H1 (cell line): ENCODE results near the gene CMTM1. TPM values are rescaled to one million over a fixed set of nuclear protein-coding genes. Genes with fewer than 3 reads are reported as not detected.

Experiments
- CTCF ChIA-PET: fragments of 300-600 bp; sonication (Branson Sonifier 250); formaldehyde crosslinking; loops from one replicate; lab custom pipeline; 2021; ENCODE audit not compliant: partially characterized antibody; lab: Charles Lee
- POLR2A ChIA-PET: fragments of 300-600 bp; sonication (Branson Sonifier 250); formaldehyde crosslinking; loops from one replicate; lab custom pipeline; 2021; ENCODE audit warnings: inconsistent platforms; ENCODE audit not compliant: partially characterized antibody; lab: Charles Lee
- DNase-seq, 2 experiments: peaks; one replicate each; pipeline versions ENCODE4 v3.0.0 to v3.0.0-alpha.2; 2010 to 2022; ENCODE audit warnings: low spot score in 2 of 2, low read depth in 1 of 2, mixed read lengths in 1 of 2
- FAIRE-seq: peaks from 2 replicates; lab custom pipeline; 2011; peaks lifted over from hg19 to GRCh38; lab: Jason Lieb, UNC
- H2AFZ ChIP-seq: 2 replicates; pipeline ENCODE4 v1.8.1; 2012; ENCODE audit warnings: low read length, inconsistent platforms
- H2AK5ac ChIP-seq: 2 replicates; pipeline ENCODE4 v1.6.1; 2013; ENCODE audit warnings: low read depth, low read length
- H2BK120ac ChIP-seq: replicated peaks from 2 replicates; pipeline ENCODE3; 2013; ENCODE audit warnings: low read depth, low read length, inconsistent platforms
- H2BK12ac ChIP-seq: 2 replicates; pipeline ENCODE4 v1.6.1; 2013; ENCODE audit warnings: low read depth, low read length
- H2BK15ac ChIP-seq: 2 replicates; pipeline ENCODE4 v1.6.1; 2013; ENCODE audit warnings: low read length
- H2BK20ac ChIP-seq: 2 replicates; pipeline ENCODE4 v1.6.1; 2013; ENCODE audit warnings: low read length
- H2BK5ac ChIP-seq: 2 replicates; pipeline ENCODE4 v1.6.1; 2013; ENCODE audit warnings: low read depth, low read length
- H3K14ac ChIP-seq: 2 replicates; pipeline ENCODE4 v1.6.1; 2013; ENCODE audit warnings: inconsistent platforms; ENCODE audit not compliant: insufficient read length
- H3K18ac ChIP-seq: 2 replicates; pipeline ENCODE4 v1.6.1; 2013; ENCODE audit warnings: low read length; ENCODE audit errors: extremely low read depth
- H3K23ac ChIP-seq: 2 replicates; pipeline ENCODE4 v1.6.1; 2013; ENCODE audit warnings: inconsistent platforms; ENCODE audit not compliant: insufficient read length
- H3K23me2 ChIP-seq: 2 replicates; pipeline ENCODE4 v1.6.1; 2013; ENCODE audit warnings: low read depth, low read length
- H3K27ac ChIP-seq: 2 replicates; pipeline ENCODE4 v1.6.1; 2011; ENCODE audit warnings: low read depth, low read length, inconsistent platforms
- H3K27me3 ChIP-seq, 4 experiments: replicated peaks in 1 of 4; 1 replicate in 1 of 4; 2 replicates in 3 of 4; pipeline versions ENCODE4 v1.6.1 to v1.8.1; 2011 to 2013; ENCODE audit warnings: low read length in 3 of 4, mild to moderate bottlenecking in 3 of 4, inconsistent platforms in 2 of 4, mixed read lengths in 2 of 4, moderate library complexity in 1 of 4; ENCODE audit not compliant: control insufficient read depth in 3 of 4, insufficient read depth in 3 of 4; ENCODE audit errors: extremely low read depth in 1 of 4
- H3K36me3 ChIP-seq, 4 experiments: 2 replicates each; pipeline versions ENCODE4 v1.6.1 to v1.8.1; 2011 to 2013; ENCODE audit warnings: mild to moderate bottlenecking in 4 of 4, low read length in 3 of 4, moderate library complexity in 2 of 4, control low read depth in 1 of 4, inconsistent platforms in 1 of 4; ENCODE audit not compliant: insufficient read depth in 4 of 4, control insufficient read depth in 2 of 4
- H3K4ac ChIP-seq: replicated peaks from 2 replicates; pipeline ENCODE3; 2013; ENCODE audit warnings: low read length, low read depth, mixed read lengths, inconsistent platforms; ENCODE audit not compliant: insufficient read length
- H3K4me1 ChIP-seq, 4 experiments: replicated peaks in 1 of 4; 1 replicate in 1 of 4; 2 replicates in 3 of 4; pipeline versions ENCODE4 v1.6.1 to v1.8.1; 2011 to 2013; ENCODE audit warnings: low read length in 3 of 4, inconsistent platforms in 2 of 4, mixed read lengths in 1 of 4; ENCODE audit not compliant: insufficient read depth in 4 of 4, control insufficient read depth in 3 of 4
- H3K4me2 ChIP-seq, 2 experiments: 2 replicates each; pipeline versions ENCODE4 v1.6.1 to v1.8.1; 2011 to 2013; ENCODE audit warnings: low read depth in 2 of 2, low read length in 2 of 2, control low read depth in 1 of 2, inconsistent platforms in 1 of 2, mild to moderate bottlenecking in 1 of 2; ENCODE audit not compliant: insufficient read depth in 1 of 2
- H3K4me3 ChIP-seq, 4 experiments: fragments of 200-600, 300-600 bp in 1 of 4; sonication (generic), shearing (Covaris generic), sonication (Bioruptor Twin) in 1 of 4; 2 replicates each; pipeline versions ENCODE4 v1.5.1 to v1.8.1; 2011 to 2016; ENCODE audit warnings: low read length in 4 of 4, low read depth in 3 of 4, control low read depth in 2 of 4, inconsistent platforms in 2 of 4, mild to moderate bottlenecking in 2 of 4, mixed read lengths in 1 of 4, moderate library complexity in 1 of 4; ENCODE audit not compliant: insufficient read depth in 2 of 4; ENCODE audit errors: extremely low read depth in 1 of 4
- H3K56ac ChIP-seq: replicated peaks from 2 replicates; pipeline ENCODE3; 2013; ENCODE audit warnings: low read depth, mild to moderate bottlenecking, mixed read lengths, low read length, inconsistent platforms; ENCODE audit not compliant: insufficient read length
- H3K79me1 ChIP-seq: 2 replicates; pipeline ENCODE4 v1.6.1; 2013; ENCODE audit warnings: low read depth, low read length, control low read depth
- H3K79me2 ChIP-seq, 2 experiments: 2 replicates each; pipeline versions ENCODE4 v1.6.1 to v1.8.1; 2012 to 2013; ENCODE audit warnings: low read length in 2 of 2, mild to moderate bottlenecking in 2 of 2, inconsistent platforms in 1 of 2; ENCODE audit not compliant: insufficient read depth in 2 of 2, control insufficient read depth in 1 of 2
- H3K9ac ChIP-seq, 4 experiments: replicated peaks in 1 of 4; 1 replicate in 1 of 4; 2 replicates in 3 of 4; pipeline versions ENCODE4 v1.6.1 to v1.8.1; 2011 to 2013; ENCODE audit warnings: low read depth in 3 of 4, low read length in 3 of 4, control low read depth in 2 of 4, mild to moderate bottlenecking in 2 of 4, moderate library complexity in 2 of 4, inconsistent platforms in 1 of 4; ENCODE audit errors: extremely low read depth in 1 of 4
- H3K9me3 ChIP-seq, 2 experiments: 2 replicates each; pipeline versions ENCODE4 v1.6.1 to v1.8.1; 2012 to 2013; ENCODE audit warnings: mild to moderate bottlenecking in 2 of 2, moderate library complexity in 2 of 2, control low read depth in 1 of 2, inconsistent platforms in 1 of 2, low read depth in 1 of 2, low read length in 1 of 2, mixed read lengths in 1 of 2; ENCODE audit not compliant: insufficient read depth in 2 of 2
- H4K20me1 ChIP-seq, 2 experiments: replicated peaks in 1 of 2; 2 replicates each; pipeline versions ENCODE3 to v1.8.1; 2011 to 2013; ENCODE audit warnings: inconsistent platforms in 2 of 2, low read length in 2 of 2, mild to moderate bottlenecking in 1 of 2; ENCODE audit not compliant: insufficient read depth in 2 of 2, control insufficient read depth in 1 of 2
- H4K5ac ChIP-seq: 2 replicates; pipeline ENCODE4 v1.6.1; 2013; ENCODE audit warnings: low read length, low read depth, mixed read lengths, inconsistent platforms; ENCODE audit not compliant: insufficient read length
- H4K8ac ChIP-seq: 2 replicates; pipeline ENCODE4 v1.8.0; 2013; ENCODE audit warnings: mild to moderate bottlenecking, moderate library complexity, low read length, inconsistent platforms; ENCODE audit not compliant: insufficient read depth; ENCODE audit errors: extremely low read depth
- H4K91ac ChIP-seq: replicated peaks from 2 replicates; pipeline ENCODE3; 2013; ENCODE audit warnings: low read length, mixed read lengths, inconsistent platforms; ENCODE audit not compliant: insufficient read length
- CHD2 ChIP-seq: IDR thresholded peaks from 2 replicates; pipeline ENCODE4 v1.6.1; 2012; ENCODE audit warnings: low read length, improper control_type of control experiment
- CREB1 ChIP-seq: IDR thresholded peaks from 2 replicates; pipeline ENCODE4 v1.6.1; 2012; ENCODE audit warnings: inconsistent platforms
- CTBP2 ChIP-seq: IDR thresholded peaks from 2 replicates; pipeline ENCODE4 v1.7.0; 2011; ENCODE audit warnings: borderline replicate concordance, mild to moderate bottlenecking, moderate library complexity, mixed read lengths, low read length; ENCODE audit not compliant: insufficient read depth, insufficient read length
- HDAC2 ChIP-seq, 2 experiments: fragments of 300-600 bp in 1 of 2; sonication (generic) in 1 of 2; IDR thresholded peaks; 2 replicates each; pipeline ENCODE4 v1.6.1; 2011 to 2012; ENCODE audit warnings: low read depth in 2 of 2, low read length in 2 of 2, mild to moderate bottlenecking in 2 of 2, moderate library complexity in 2 of 2, borderline replicate concordance in 1 of 2, inconsistent platforms in 1 of 2
- JUND ChIP-seq: IDR thresholded peaks from 2 replicates; pipeline ENCODE4 v1.6.1; 2011; ENCODE audit warnings: mild to moderate bottlenecking, improper control_type of control experiment, low read length
- POLR2A ChIP-seq, 2 experiments: IDR thresholded peaks; 1 replicate in 1 of 2; 2 replicates in 1 of 2; pipeline ENCODE4 v1.6.1; 2011; ENCODE audit warnings: low read depth in 2 of 2, low read length in 2 of 2, mild to moderate bottlenecking in 2 of 2; ENCODE audit errors: control extremely low read depth in 1 of 2
- POLR2AphosphoS5 ChIP-seq: IDR thresholded peaks from 2 replicates; pipeline ENCODE4 v1.6.1; 2011; ENCODE audit warnings: low read depth, low read length
- RFX5 ChIP-seq: IDR thresholded peaks from 2 replicates; pipeline ENCODE4 v1.6.1; 2011; ENCODE audit warnings: low read depth, low read length, improper control_type of control experiment, borderline replicate concordance
- SP1 ChIP-seq: IDR thresholded peaks from 2 replicates; pipeline ENCODE4 v1.6.1; 2011; ENCODE audit warnings: low read depth, low read length
- SP4 ChIP-seq: IDR thresholded peaks from 2 replicates; pipeline ENCODE4 v1.6.1; 2012; ENCODE audit warnings: low read length, inconsistent platforms
- SUZ12 ChIP-seq: fragments of 200-600 bp; sonication (generic); IDR thresholded peaks from 2 replicates; pipeline ENCODE4 v1.6.1; 2012; ENCODE audit warnings: mild to moderate bottlenecking, inconsistent platforms, low read length, moderate library complexity, mixed read lengths
- USF2 ChIP-seq: IDR thresholded peaks from 2 replicates; pipeline ENCODE4 v1.6.1; 2011; ENCODE audit warnings: low read length, improper control_type of control experiment
- WGBS, 2 experiments: shearing (Covaris generic) in 1 of 2; methylation state at CpG; one replicate each; pipeline versions ENCODE4 v1.1.6 to v1.1.7; 2013 to 2015; ENCODE audit warnings: low lambda C conversion rate in 2 of 2, mixed read lengths in 2 of 2, inconsistent platforms in 1 of 2, low coverage in 1 of 2, missing lambda C conversion rate in 1 of 2; ENCODE audit not compliant: insufficient replicate concordance in 2 of 2, insufficient coverage in 1 of 2, insufficient read length in 1 of 2; ENCODE audit errors: extremely low coverage in 1 of 2, missing lambda C conversion rate in 1 of 2; 5-methylcytosine and 5-hydroxymethylcytosine counted together
- polyA plus RNA-seq, 7 experiments: library from polyadenylated mRNA; depleted of rRNA in 3 of 7; stranded (reverse) in 5 of 7; unstranded in 2 of 7; fragments of >200 nt in 5 of 7; fragments of 200-250 nt in 2 of 7; gene quantifications; 1 replicate in 5 of 7; 2 replicates in 1 of 7; 4 replicates in 1 of 7; pipeline versions ENCODE4 v1.2.1 to v1.2.3, GENCODE V29; 2011 to 2013; ENCODE audit warnings: missing spikeins in 2 of 7, mixed read lengths in 2 of 7
- total RNA-seq: library from RNA; stranded (reverse); fragmentation: NEBNext Ultra II Directional; extraction: Animal tissue kit (Norgen Biotek cat#: 25700); gene quantifications from 2 replicates; pipeline ENCODE4 v1.2.1, GENCODE V29; 2021

Gene CMTM1
- total and polyA plus RNA-seq, 2 of the 8 experiments (the other 6 are each of a cell fraction or from before 2014, with no cell fraction given) = 1.2 to 2.0 TPM

DNA sequence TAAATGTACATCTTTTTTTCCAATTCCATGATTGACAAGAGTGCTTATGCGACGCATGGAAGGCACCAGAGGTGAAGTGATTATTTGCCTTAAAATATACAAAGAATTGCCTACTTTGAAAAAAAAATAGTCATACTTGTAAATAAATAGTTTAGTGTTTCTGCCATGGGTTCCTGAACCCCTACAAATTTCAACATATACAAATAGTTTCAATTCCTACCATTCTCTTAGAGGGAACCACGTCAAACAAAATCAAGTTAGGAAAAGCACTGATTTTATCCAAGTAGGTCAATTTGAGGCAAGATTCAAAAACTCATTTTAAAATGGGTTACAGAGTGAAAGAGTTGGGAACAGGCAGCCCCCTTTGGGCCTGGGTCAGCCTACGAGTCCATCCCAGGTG, 49.9 kb downstream of the CMTM1 start:
- H4K20me1 ChIP-seq = peaks cover 6% of the 10 kb centered on the region in 2 experiments
- H2BK15ac ChIP-seq = 0 out of 2 replicates have a peak overlapping the region, but pooled peaks have one; percentile 73
- WGBS, 2 experiments = 88% methylated on average over 4 of the region's 4 CpGs; no CpG with 5 or more reads in 1 of the 2 experiments
- no peak overlapping the region for H4K91ac ChIP-seq
- CTCF ChIA-PET = interaction anchor here (3.0 kb wide), 1 partner anchor 35 kb away, joined by 17 read pairs; no protein-coding TSS in a partner anchor
- H3K27me3 ChIP-seq = no peaks in the 10 kb centered on the region
- no peak overlapping the region for H3K4ac ChIP-seq
- H3K4me3 ChIP-seq = no peak overlapping the region; a peak in 2 of 8 replicates
- H3K4me2 ChIP-seq = peak overlapping the region; percentile 40 to 51; a peak in 3 of 4 replicates
- H3K23me2 ChIP-seq = no peaks in the 10 kb centered on the region
- H3K56ac ChIP-seq = no peak overlapping the region
- H3K4me1 ChIP-seq = peaks cover 3 to 12% (median 7%) of the 10 kb centered on the region in 4 experiments
- peaks cover 0 to 7% of the 10 kb centered on the region in 2 experiments; a peak in 1 of 4 replicates for H3K9me3 ChIP-seq
- H2AFZ ChIP-seq = no peak overlapping the region
- H4K8ac ChIP-seq = peak overlapping the region; percentile 51; the same call in 1 of the 2 replicates
- H4K5ac ChIP-seq = no peak overlapping the region
- H3K27ac ChIP-seq = no peak overlapping the region
- peaks cover 7 to 35% (median 22%) of the 10 kb centered on the region in 4 experiments; a peak in 7 of 8 replicates for H3K36me3 ChIP-seq
- H2BK120ac ChIP-seq = no peak overlapping the region
- FAIRE-seq (no peak), DNase-seq (no peak)
- no peak overlapping the region for H3K9ac ChIP-seq
- H2BK5ac ChIP-seq = no peak overlapping the region
- H3K79me2 ChIP-seq = no peaks in the 10 kb centered on the region
- no peaks in the 10 kb centered on the region; the same call in 1 of the 2 replicates for H3K79me1 ChIP-seq
- no peak overlapping the region for H2BK20ac ChIP-seq
- H3K14ac ChIP-seq = no peak overlapping the region
- H3K18ac ChIP-seq = peak overlapping the region; percentile 51
- H2BK12ac ChIP-seq = no peak overlapping the region
- POLR2A ChIA-PET = no interaction called here
- no peak overlapping the region for H2AK5ac ChIP-seq
- no peak overlapping the region for H3K23ac ChIP-seq
- TF ChIP-seq CTBP2 = no peak
- no peak for TF ChIP-seq SP1
- no peak for TF ChIP-seq JUND
- no peak for TF ChIP-seq RFX5
- no peak for TF ChIP-seq POLR2AphosphoS5
- TF ChIP-seq CHD2 = no peak
- no peak for TF ChIP-seq CREB1
- no peak for TF ChIP-seq POLR2A (IDR thresholded peaks at IDR 0.05; ENCODE audit: control extremely low read depth in 1 of 2, low read depth in 2 of 2, low read length in 2 of 2)
- no peak for TF ChIP-seq USF2
- TF ChIP-seq SUZ12 = no peak
- no peak for TF ChIP-seq HDAC2 (IDR thresholded peaks at IDR 0.05; ENCODE audit: borderline replicate concordance in 1 of 2, low read depth in 2 of 2, low read length in 2 of 2)
- TF ChIP-seq SP4 = no peak
